Stomach (tissue), 9 donors: Measurements from ENCODE around the gene RARG. TPM values are rescaled to one million over a fixed set of nuclear protein-coding genes. Genes with fewer than 3 reads are reported as not detected.

Source experiments
- DNase-seq, 2 donors: peaks; one replicate each; pipeline versions ENCODE4 v3.0.0 to v3.0.0-alpha.2; 2013 to 2019
- H3K27ac ChIP-seq, 5 donors: fragments of 200-600 bp in 4 of 5; sonication (generic) in 4 of 5; one replicate each; pipeline ENCODE4 v1.5.1; 2013 to 2019; ENCODE audit warnings: mild to moderate bottlenecking in 1 of 5, moderate library complexity in 1 of 5
- H3K27me3 ChIP-seq, 3 donors: fragments of 200-600 bp; sonication (generic); one replicate each; pipeline ENCODE4 v1.5.1; 2017 to 2019; ENCODE audit warnings: mixed run types in 1 of 3
- H3K36me3 ChIP-seq, 4 donors: fragments of 200-600 bp; sonication (generic); 1 replicate in 3 of 4; 2 replicates in 1 of 4; pipeline ENCODE4 v1.5.1; 2016 to 2019
- H3K4me1 ChIP-seq, 4 donors: fragments of 200-600 bp; sonication (generic); one replicate each; pipeline ENCODE4 v1.5.1; 2016 to 2019
- H3K4me3 ChIP-seq, 4 donors: fragments of 200-600 bp; sonication (generic) in 3 of 4; one replicate each; pipeline ENCODE4 v1.5.1; 2016 to 2019; ENCODE audit warnings: mild to moderate bottlenecking in 1 of 4
- H3K9me3 ChIP-seq, 4 donors: fragments of 200-600 bp; sonication (generic); one replicate each; pipeline ENCODE4 v1.5.1; 2016 to 2019
- CTCF ChIP-seq, 7 experiments: fragments of 450-650 bp in 4 of 7; fragments of 200-600 bp in 3 of 7; sonication (generic) in 3 of 7; IDR thresholded peaks; one replicate each; pipeline ENCODE4 v1.5.1; 2016 to 2019; ENCODE audit warnings: antibody characterized with exemption in 7 of 7, control low read depth in 2 of 7, mild to moderate bottlenecking in 1 of 7
- EP300 ChIP-seq: sonication (generic); formaldehyde crosslinking; IDR thresholded peaks from one replicate; pipeline ENCODE4 v1.6.1; 2017; ENCODE audit warnings: antibody characterized with exemption
- POLR2A ChIP-seq, 4 donors: fragments of 450-650 bp; IDR thresholded peaks; one replicate each; pipeline ENCODE4 v1.6.1; 2016; ENCODE audit warnings: antibody characterized with exemption in 4 of 4, control low read depth in 2 of 4, mild to moderate bottlenecking in 1 of 4, moderate library complexity in 1 of 4
- POLR2AphosphoS5 ChIP-seq, 3 donors: sonication (generic); formaldehyde crosslinking; IDR thresholded peaks; one replicate each; pipeline ENCODE4 v1.6.1; 2016; ENCODE audit warnings: antibody characterized with exemption in 3 of 3
- WGBS, 5 donors: extraction: QIAGEN DNeasy Blood & Tissue Kit in 3 of 5; methylation state at CpG; one replicate each; pipeline versions ENCODE4 v1.1.5 to v1.1.7; 2013 to 2018; 5-methylcytosine and 5-hydroxymethylcytosine counted together
- intact Hi-C: fragments of 100-400 bp; cut with DNase I; formaldehyde crosslinking; loops from one replicate; pipeline ENCODE4 v1.15.1; 2023; ENCODE audit warnings: low total_unique reads
- polyA plus RNA-seq, 3 donors: library from polyadenylated mRNA; stranded (reverse); fragments of 200-250 nt; gene quantifications; one replicate each; pipeline ENCODE4 v1.2.3, GENCODE V29; 2013
- total RNA-seq, 5 donors: library from RNA; depleted of rRNA; stranded (reverse); fragments of >200 nt; gene quantifications; one replicate each; pipeline versions ENCODE4 v1.1.0 to v1.2.3, GENCODE V29; 2014 to 2016
- donor health status: healthy with polysubstance abuse.
- donor health status: Bipolar disorder and iron deficiency.
- donor health status: healthy.

The RARG gene
- total and polyA plus RNA-seq, 8 donors: 2.0 to 37.7 (median 9.6) TPM

DNA sequence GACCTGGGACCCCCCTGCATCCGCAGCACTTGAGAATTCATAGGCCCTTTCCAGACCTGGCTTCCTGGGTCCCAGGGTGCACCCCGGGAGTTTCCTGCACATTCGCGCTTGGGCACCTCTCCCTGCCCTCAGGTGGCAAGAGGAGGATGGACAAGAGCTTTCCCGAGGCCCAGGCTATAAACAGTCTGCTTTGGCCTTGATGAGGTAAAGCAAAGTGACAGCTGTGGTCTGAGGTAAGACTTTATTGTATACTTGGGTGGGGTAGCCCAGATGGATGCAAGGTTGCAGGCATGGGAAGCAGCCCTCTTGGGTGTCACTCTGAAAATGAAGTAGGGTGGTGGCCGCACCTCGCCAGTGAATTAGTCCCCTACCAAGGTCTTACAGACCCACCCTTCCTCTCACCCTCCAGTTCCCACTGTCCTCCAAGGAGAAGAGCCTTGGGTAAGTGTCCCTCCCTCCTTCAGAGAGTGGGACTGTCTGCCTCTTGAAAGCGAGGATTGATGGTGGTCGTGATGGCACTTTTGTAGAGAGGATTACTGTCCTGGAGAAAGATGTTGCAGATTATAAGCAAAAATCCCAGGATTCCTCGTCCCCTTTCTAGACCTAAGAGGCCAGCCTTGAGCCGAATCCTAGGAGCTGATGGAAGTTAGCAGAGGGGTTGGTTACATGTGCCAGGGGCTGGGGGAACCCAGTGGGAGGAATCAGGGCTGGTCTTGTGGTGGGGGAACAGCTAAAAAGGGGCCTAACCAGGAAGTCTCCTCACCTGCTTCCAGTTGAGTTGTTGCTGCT lies 40.7 kb downstream of the RARG start:
- TF ChIP-seq POLR2A (IDR thresholded peaks at IDR 0.05): no peak
- TF ChIP-seq CTCF (IDR thresholded peaks at IDR 0.05): no peak
- no peaks in the 10 kb centered on the region for H3K9me3 ChIP-seq
- 82 to 88% (median 85%) methylated on average over 11 of the region's 11 CpGs for WGBS, 5 donors
- peaks cover 0 to 14% (median 6%) of the 10 kb centered on the region in 4 donors for H3K4me1 ChIP-seq
- peaks cover 20 to 52% (median 39%) of the 10 kb centered on the region in 4 donors for H3K36me3 ChIP-seq
- intact Hi-C loops: no loop called here
- H3K4me3 ChIP-seq: no peak overlapping the region
- no peak for DNase-seq
- H3K27ac ChIP-seq: no peak overlapping the region
- H3K27me3 ChIP-seq: no peaks in the 10 kb centered on the region

DNA sequence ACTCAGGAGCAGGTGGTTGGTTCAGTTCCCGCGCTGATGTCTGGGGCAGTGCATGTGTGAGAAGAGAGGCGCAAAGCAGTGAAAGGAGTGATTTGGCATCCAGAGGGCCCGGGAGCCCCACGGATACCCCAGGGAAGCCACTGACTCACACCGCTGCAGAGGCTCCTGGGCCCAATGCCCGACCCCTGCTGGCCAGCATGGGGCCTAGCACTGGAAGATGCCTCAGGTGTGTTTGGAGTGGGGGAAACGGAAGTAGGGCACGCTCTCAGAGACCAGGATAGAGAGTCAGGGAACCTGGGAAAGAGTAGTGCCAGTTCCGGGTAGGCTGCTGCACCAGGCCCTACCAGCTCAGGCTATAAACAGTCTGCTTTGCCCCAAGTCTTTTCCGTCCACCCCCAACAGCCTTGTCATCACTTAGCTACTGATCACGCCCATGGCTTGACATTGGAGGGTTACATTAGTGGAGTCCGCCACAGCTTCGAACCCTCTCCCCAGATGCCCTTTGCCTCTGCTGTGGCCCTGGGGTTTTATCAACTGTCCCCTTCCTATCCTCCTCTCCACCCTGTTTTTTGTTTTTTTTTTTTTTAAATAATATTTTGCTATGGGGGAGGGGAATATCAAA lies 41.8 kb downstream of the RARG start:
- DNase-seq: peak; percentile 61 to 83
- H3K36me3 ChIP-seq: peaks cover 31 to 63% (median 50%) of the 10 kb centered on the region in 4 donors
- intact Hi-C loops: no loop called here
- peaks cover 0 to 15% (median 9%) of the 10 kb centered on the region in 4 donors for H3K4me1 ChIP-seq
- no peaks in the 10 kb centered on the region for H3K27me3 ChIP-seq
- 37 to 55% (median 45%) methylated on average over 10 to 14 of the region's 14 CpGs for WGBS, 5 donors
- no peaks in the 10 kb centered on the region for H3K9me3 ChIP-seq
- H3K4me3 ChIP-seq: no peak overlapping the region
- H3K27ac ChIP-seq: peak overlapping the region in 2 of 5 donors; percentile 3 to 39
- peak in 5 of 7 experiments; percentile 38 to 73 (median 67) for TF ChIP-seq CTCF (IDR thresholded peaks at IDR 0.05)
- peak in 1 of 3 donors; percentile 42 for TF ChIP-seq POLR2AphosphoS5 (IDR thresholded peaks at IDR 0.05)
- TF ChIP-seq EP300: no peak

- TF ChIP-seq EP300: no peak
- TF ChIP-seq POLR2A (IDR thresholded peaks at IDR 0.05): no peak
- no peak for TF ChIP-seq POLR2AphosphoS5 (IDR thresholded peaks at IDR 0.05)
- TF ChIP-seq CTCF (IDR thresholded peaks at IDR 0.05): no peak
- intact Hi-C loops: no loop called here
- no peak for DNase-seq
- Histone ChIP-seq H3K9me3 (no peaks in the 10 kb centered on the region), H3K4me1 (peaks cover 16 to 44% (median 32%) of the 10 kb centered on the region in 4 donors), H3K27me3 (no peaks in the 10 kb centered on the region), H3K27ac (no peak overlapping the region), H3K4me3 (no peak overlapping the region), H3K36me3 (peaks cover 52 to 88% (median 77%) of the 10 kb centered on the region in 4 donors)
- 84 to 92% (median 88%) methylated on average over 13 to 15 of the region's 15 CpGs for WGBS, 5 donors
Observed at GRCh38 chr12:53187145-53187899, 44.7 kb downstream of the RARG start.

DNA sequence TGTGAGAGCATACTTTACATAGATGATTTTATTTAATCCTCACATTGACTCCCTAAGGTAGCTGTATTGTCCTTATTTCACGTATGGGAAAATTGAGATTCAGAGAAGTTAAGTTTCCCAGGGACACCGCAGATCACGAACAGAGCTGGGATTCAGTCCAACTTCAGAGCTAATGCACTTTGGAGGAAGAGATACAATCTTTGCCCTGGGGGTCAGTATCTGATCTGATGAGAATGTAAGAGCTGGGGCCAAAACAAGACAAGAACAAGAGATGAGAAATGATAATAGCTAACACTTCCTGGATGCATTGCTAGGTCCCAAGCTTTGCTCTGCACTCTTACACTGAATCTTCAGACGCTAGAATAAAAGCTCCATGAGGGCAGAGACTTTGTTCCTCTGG lies 45.3 kb downstream of the RARG start:
- intact Hi-C loops: no loop called here
- Histone ChIP-seq H3K4me3 (no peak overlapping the region), H3K36me3 (peaks cover 52 to 88% (median 80%) of the 10 kb centered on the region in 4 donors), H3K27me3 (no peaks in the 10 kb centered on the region), H3K27ac (no peak overlapping the region), H3K4me1 (peaks cover 22 to 50% (median 38%) of the 10 kb centered on the region in 4 donors), H3K9me3 (no peaks in the 10 kb centered on the region)
- TF ChIP-seq POLR2AphosphoS5 (IDR thresholded peaks at IDR 0.05) (no peak), POLR2A (IDR thresholded peaks at IDR 0.05) (no peak), CTCF (IDR thresholded peaks at IDR 0.05) (no peak), EP300 (no peak)
- no peak for DNase-seq
- 85 to 93% (median 92%) methylated on average over 4 of the region's 4 CpGs for WGBS, 5 donors
